ENCODE data around the gene SERPINE1. TPM values are rescaled to one million over a fixed set of nuclear protein-coding genes. Genes with fewer than 3 reads are reported as not detected.
A peak's percentile ranks its signal among the peaks of the same experiment; 100 is the strongest.

The SERPINE1 gene
- total and polyA plus RNA-seq, 2 of the 13 experiments (the other 11 are each of a cell fraction or from before 2014, with no cell fraction given): 21.2 to 1,576 TPM

DNA sequence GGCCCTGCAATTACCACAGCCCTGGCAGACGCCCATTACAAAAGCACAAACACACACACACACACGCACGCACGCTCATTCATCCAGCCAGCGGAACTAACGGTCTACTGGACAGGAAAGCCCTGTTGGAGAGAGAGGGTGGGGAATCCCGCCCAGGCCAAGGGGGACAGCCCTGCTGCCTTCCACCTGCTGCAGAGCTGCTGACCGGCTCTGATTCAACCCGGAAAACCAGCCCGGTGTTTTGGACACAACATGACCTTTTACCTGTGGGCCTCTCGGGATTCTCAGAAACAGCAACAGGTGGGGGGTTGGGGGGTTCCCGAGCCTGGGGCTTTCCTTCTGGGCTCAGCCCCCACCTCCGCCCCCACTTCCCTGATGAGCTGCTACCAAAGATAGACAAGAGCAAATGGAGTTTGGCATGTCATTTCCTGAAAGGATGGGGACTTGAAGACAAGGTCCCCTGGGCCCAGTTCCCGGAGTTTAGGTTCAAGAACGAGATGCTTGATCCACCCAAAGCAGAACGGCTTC is 18.5 kb upstream of the SERPINE1 start (continued):
- TF ChIP-seq, protein P1, sequence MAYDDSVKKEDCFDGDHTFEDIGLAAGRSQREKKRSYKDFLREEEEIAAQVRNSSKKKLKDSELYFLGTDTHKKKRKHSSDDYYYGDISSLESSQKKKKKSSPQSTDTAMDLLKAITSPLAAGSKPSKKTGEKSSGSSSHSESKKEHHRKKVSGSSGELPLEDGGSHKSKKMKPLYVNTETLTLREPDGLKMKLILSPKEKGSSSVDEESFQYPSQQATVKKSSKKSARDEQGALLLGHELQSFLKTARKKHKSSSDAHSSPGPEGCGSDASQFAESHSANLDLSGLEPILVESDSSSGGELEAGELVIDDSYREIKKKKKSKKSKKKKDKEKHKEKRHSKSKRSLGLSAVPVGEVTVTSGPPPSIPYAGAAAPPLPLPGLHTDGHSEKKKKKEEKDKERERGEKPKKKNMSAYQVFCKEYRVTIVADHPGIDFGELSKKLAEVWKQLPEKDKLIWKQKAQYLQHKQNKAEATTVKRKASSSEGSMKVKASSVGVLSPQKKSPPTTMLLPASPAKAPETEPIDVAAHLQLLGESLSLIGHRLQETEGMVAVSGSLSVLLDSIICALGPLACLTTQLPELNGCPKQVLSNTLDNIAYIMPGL (CRISPR knock-in tag; IDR thresholded peaks at IDR 0.05; ENCODE audit: borderline replicate concordance in 1 of 2, low read depth in 1 of 2): peak; percentile 29 to 46; a peak in 1 of 4 replicates
- TF ChIP-seq, protein P2, sequence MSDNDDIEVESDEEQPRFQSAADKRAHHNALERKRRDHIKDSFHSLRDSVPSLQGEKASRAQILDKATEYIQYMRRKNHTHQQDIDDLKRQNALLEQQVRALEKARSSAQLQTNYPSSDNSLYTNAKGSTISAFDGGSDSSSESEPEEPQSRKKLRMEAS (IDR thresholded peaks at IDR 0.05): peak; percentile 62
- TF ChIP-seq, protein P3, sequence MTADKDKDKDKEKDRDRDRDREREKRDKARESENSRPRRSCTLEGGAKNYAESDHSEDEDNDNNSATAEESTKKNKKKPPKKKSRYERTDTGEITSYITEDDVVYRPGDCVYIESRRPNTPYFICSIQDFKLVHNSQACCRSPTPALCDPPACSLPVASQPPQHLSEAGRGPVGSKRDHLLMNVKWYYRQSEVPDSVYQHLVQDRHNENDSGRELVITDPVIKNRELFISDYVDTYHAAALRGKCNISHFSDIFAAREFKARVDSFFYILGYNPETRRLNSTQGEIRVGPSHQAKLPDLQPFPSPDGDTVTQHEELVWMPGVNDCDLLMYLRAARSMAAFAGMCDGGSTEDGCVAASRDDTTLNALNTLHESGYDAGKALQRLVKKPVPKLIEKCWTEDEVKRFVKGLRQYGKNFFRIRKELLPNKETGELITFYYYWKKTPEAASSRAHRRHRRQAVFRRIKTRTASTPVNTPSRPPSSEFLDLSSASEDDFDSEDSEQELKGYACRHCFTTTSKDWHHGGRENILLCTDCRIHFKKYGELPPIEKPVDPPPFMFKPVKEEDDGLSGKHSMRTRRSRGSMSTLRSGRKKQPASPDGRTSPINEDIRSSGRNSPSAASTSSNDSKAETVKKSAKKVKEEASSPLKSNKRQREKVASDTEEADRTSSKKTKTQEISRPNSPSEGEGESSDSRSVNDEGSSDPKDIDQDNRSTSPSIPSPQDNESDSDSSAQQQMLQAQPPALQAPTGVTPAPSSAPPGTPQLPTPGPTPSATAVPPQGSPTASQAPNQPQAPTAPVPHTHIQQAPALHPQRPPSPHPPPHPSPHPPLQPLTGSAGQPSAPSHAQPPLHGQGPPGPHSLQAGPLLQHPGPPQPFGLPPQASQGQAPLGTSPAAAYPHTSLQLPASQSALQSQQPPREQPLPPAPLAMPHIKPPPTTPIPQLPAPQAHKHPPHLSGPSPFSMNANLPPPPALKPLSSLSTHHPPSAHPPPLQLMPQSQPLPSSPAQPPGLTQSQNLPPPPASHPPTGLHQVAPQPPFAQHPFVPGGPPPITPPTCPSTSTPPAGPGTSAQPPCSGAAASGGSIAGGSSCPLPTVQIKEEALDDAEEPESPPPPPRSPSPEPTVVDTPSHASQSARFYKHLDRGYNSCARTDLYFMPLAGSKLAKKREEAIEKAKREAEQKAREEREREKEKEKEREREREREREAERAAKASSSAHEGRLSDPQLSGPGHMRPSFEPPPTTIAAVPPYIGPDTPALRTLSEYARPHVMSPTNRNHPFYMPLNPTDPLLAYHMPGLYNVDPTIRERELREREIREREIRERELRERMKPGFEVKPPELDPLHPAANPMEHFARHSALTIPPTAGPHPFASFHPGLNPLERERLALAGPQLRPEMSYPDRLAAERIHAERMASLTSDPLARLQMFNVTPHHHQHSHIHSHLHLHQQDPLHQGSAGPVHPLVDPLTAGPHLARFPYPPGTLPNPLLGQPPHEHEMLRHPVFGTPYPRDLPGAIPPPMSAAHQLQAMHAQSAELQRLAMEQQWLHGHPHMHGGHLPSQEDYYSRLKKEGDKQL (CRISPR knock-in tag; IDR thresholded peaks at IDR 0.05; ENCODE audit: low read depth): 0 out of 2 replicates have a peak, but pooled peaks have one; percentile 21
- TF ChIP-seq SMARCC2 (IDR thresholded peaks at IDR 0.05) (no peak), ZBTB21 (CRISPR knock-in tag; IDR thresholded peaks at IDR 0.05) (no peak), ZNF431 (CRISPR knock-in tag; IDR thresholded peaks at IDR 0.05; ENCODE audit: borderline replicate concordance, low read depth) (no peak), NR3C1 (CRISPR knock-in tag; IDR thresholded peaks at IDR 0.05) (no peak), KDM5B (CRISPR knock-in tag; IDR thresholded peaks at IDR 0.05; ENCODE audit: borderline replicate concordance) (peak; percentile 56; the same call in 1 of the 2 replicates), ZC3H13 (CRISPR knock-in tag; IDR thresholded peaks at IDR 0.05) (peak; percentile 40; the same call in 1 of the 2 replicates), EEA1 (CRISPR knock-in tag; IDR thresholded peaks at IDR 0.05; ENCODE audit: borderline replicate concordance) (no peak; the same call in 1 of the 2 replicates), MBNL3 (CRISPR knock-in tag; conservative IDR thresholded peaks at IDR 0.05) (no peak), ZNF761 (CRISPR knock-in tag; conservative IDR thresholded peaks at IDR 0.05) (peak; percentile 67; the same call in 1 of the 2 replicates), SP5 (CRISPR knock-in tag; IDR thresholded peaks at IDR 0.05; ENCODE audit: borderline replicate concordance, low read depth) (peak; percentile 80), HDAC2 (CRISPR knock-in tag; IDR thresholded peaks at IDR 0.05) (peak; percentile 65; the same call in 1 of the 2 replicates), KLF13 (CRISPR knock-in tag; IDR thresholded peaks at IDR 0.05) (no peak), ZNF33B (CRISPR knock-in tag; IDR thresholded peaks at IDR 0.05) (no peak), ZBTB20 (CRISPR knock-in tag; IDR thresholded peaks at IDR 0.05; ENCODE audit: borderline replicate concordance, low read depth) (no peak), KAT8 (CRISPR knock-in tag; IDR thresholded peaks at IDR 0.05) (0 out of 2 replicates have a peak, but pooled peaks have one; percentile 25), ZFAT (CRISPR knock-in tag; conservative IDR thresholded peaks at IDR 0.05) (no peak), ZBTB7A (CRISPR knock-in tag; IDR thresholded peaks at IDR 0.05) (peak; percentile 75), NFATC3 (CRISPR knock-in tag; IDR thresholded peaks at IDR 0.05) (no peak)
- TF ChIP-seq, protein P4, sequence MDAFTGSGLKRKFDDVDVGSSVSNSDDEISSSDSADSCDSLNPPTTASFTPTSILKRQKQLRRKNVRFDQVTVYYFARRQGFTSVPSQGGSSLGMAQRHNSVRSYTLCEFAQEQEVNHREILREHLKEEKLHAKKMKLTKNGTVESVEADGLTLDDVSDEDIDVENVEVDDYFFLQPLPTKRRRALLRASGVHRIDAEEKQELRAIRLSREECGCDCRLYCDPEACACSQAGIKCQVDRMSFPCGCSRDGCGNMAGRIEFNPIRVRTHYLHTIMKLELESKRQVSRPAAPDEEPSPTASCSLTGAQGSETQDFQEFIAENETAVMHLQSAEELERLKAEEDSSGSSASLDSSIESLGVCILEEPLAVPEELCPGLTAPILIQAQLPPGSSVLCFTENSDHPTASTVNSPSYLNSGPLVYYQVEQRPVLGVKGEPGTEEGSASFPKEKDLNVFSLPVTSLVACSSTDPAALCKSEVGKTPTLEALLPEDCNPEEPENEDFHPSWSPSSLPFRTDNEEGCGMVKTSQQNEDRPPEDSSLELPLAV (CRISPR knock-in tag; conservative IDR thresholded peaks at IDR 0.05; ENCODE audit: low read depth): no peak

Data from HepG2 (cell line).